SW 1271 (cell line): ENCODE measurements around the gene IGF2R.
"Not testable (repeated sequence)": the region's sequence is repeated elsewhere in the genome, so short reads cannot be mapped to it uniquely, and the experiment has no call there.

Experiments
- DNase-seq, 2 experiments: peaks; one replicate each; lab custom pipeline; 2025; lab: John Stamatoyannopoulos, UW

Gene IGF2R

GRCh38 chr6:159951772-159952171 is 17.1 kb upstream of the IGF2R start:
- no peak for DNase-seq

GRCh38 chr6:159952289-159953005 is 16.4 kb upstream of the IGF2R start:
- no peak for DNase-seq

- DNase-seq: no peak
These were observed 15.7 kb upstream of the IGF2R start for GRCh38 chr6:159953091-159953601.

GRCh38 chr6:159955945-159956361 is 12.9 kb upstream of the IGF2R start:
- no peak for DNase-seq

GRCh38 chr6:159957071-159957673 is 11.7 kb upstream of the IGF2R start:
- DNase-seq: no peak

- DNase-seq: no peak
These were observed 9.5 kb upstream of the IGF2R start for GRCh38 chr6:159959165-159959975.

- DNase-seq: no peak
These were observed 8.9 kb upstream of the IGF2R start for GRCh38 chr6:159959976-159960384.

GRCh38 chr6:159960485-159960884 is 8.4 kb upstream of the IGF2R start:
- DNase-seq: no peak

GRCh38 chr6:159961528-159961927 is 7.4 kb upstream of the IGF2R start:
- no peak for DNase-seq

GRCh38 chr6:159963111-159963510 is 5.8 kb upstream of the IGF2R start:
- no peak for DNase-seq

GRCh38 chr6:159964046-159964445 is 4.8 kb upstream of the IGF2R start:
- DNase-seq: no peak

- DNase-seq: no peak
These were observed 2.5 kb upstream of the IGF2R start for GRCh38 chr6:159966339-159966738.

GRCh38 chr6:159966981-159967380 is 1.9 kb upstream of the IGF2R start:
- no peak for DNase-seq

GRCh38 chr6:159967621-159968020 is 1.3 kb upstream of the IGF2R start:
- DNase-seq: not testable (repeated sequence)

GRCh38 chr6:159969204-159969912 is 476 bp downstream of the IGF2R start:
- no peak for DNase-seq

GRCh38 chr6:159969921-159970320 is 1.0 kb downstream of the IGF2R start:
- peak in 1 of 2 experiments; percentile 49 for DNase-seq

GRCh38 chr6:159970659-159971063 is 1.8 kb downstream of the IGF2R start:
- no peak for DNase-seq

GRCh38 chr6:159971341-159972178 is 2.7 kb downstream of the IGF2R start:
- DNase-seq: no peak

- DNase-seq: no peak
These were observed 3.8 kb downstream of the IGF2R start for GRCh38 chr6:159972506-159973268.

GRCh38 chr6:159973406-159973805 is 4.5 kb downstream of the IGF2R start:
- no peak for DNase-seq
